T1000 (cell line): ENCODE measurements around the gene EPS8L1.
"Not testable (repeated sequence)": the region's sequence is repeated elsewhere in the genome, so short reads cannot be mapped to it uniquely, and the experiment has no call there.

Source experiments
- DNase-seq: peaks from one replicate; lab custom pipeline; 2025; ENCODE audit warnings: mixed read lengths; lab: John Stamatoyannopoulos, UW

The EPS8L1 gene

GRCh38 chr19:55050749-55051532 lies 24.7 kb upstream of the EPS8L1 start:
- DNase-seq = no peak

- DNase-seq = no peak
Observed at GRCh38 chr19:55053735-55054134, 21.9 kb upstream of the EPS8L1 start.

- no peak for DNase-seq
Observed at GRCh38 chr19:55056827-55057226, 18.8 kb upstream of the EPS8L1 start.

DNA sequence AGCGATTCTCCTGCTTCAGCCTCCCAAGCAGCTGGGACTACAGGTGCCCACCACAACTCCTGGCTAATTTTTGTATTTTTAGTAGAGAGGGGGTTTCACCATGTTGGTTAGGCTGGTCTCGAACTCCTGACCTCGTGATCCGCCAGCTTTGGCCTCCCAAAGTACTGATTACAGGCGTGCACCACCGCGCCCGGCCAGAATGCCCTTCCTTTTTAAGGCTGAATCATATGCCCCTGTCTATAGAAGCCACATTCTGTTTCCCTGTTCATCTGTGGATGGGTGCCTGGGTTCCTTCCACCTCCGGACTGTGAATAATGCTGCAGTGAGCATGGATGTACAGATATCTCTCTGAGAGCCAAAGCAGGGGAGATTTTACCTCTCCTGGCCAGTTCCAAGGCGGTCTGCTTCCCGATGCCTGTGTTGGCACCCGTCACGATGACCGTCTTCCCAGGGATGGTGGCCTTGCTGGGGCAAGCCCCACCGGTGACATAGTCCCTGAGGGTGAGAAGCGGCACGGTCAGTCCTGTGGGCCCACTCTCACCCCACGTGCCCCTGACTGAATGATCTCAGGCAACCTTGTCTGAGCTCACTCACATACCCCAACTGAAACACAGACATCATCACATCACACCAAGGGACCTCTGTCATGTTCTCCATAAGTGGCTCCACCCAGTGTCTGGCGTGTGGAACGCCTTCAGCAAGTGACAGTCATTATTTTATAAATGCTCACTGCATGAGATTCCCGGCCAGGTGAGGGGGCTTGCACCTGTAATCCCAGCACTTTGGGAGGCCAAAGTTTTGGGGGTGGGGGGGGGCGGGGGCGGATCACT lies 16.7 kb upstream of the EPS8L1 start:
- DNase-seq = no peak

GRCh38 chr19:55060287-55060686 lies 15.4 kb upstream of the EPS8L1 start:
- DNase-seq = not testable (repeated sequence)

DNA sequence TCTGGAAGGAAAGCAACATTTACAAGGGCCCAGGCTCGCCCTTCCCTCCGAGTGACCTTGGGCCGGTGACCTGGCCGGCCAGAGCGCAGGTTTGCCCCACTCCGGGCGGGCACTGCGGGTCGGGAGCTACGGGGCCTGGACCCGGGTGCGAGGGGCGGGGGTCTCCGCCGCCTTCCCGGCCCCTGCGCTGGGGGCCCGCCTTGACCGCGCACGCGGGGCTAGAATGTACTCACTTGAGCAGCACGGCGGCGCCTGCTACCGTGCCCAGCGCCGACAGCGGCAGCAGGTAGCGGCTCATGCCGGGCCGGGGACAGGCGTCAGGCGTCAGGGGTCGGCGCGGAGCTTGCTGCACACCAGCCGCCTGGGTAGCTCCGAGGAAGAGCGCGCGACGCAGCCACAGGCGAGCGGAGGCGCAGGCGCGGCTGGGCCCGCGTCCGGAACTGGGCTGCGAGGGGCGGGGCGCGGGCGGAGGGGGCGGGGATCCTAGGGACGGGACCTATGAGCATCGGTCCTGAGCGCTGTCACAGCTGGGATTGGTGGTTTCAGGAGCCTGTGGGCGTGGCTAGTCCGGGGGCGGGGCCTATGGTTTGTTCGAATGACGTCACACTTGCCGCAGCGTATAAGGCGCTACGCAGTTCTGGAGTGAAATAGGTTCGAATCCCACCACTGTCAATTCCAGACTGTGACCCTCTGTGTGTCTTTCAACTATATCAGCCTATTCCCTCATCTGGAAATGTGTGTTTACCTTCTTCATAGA lies 12.8 kb upstream of the EPS8L1 start, which contains the start of gene RDH13:
TSS of gene RDH13 (minus strand) at position 414 of the 757 bp plus-strand sequence. CDS start at position 298, 116 bp downstream.
- DNase-seq = peak; percentile 94

GRCh38 chr19:55063492-55063843 lies 12.2 kb upstream of the EPS8L1 start:
- no peak for DNase-seq

DNA sequence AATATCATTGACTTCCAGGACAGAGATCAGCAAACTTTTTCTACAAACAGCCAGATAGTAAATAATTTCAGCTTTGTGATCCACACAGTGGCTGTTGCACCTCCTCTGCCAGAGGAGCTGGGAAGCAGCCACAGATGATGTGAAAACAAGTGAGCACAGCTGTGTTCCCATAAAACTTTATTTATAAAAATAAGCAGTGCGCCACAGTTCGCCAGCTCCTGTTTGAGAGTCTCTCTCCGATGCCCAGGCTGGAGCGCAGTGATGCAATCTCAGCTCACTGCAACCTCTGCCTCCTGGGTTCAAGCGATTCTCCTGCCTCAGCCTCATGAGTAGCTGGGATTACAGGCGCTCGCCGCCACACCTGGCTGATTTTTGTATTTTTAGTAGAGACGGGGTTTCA lies 10.2 kb upstream of the EPS8L1 start:
- DNase-seq = not testable (repeated sequence)

DNA sequence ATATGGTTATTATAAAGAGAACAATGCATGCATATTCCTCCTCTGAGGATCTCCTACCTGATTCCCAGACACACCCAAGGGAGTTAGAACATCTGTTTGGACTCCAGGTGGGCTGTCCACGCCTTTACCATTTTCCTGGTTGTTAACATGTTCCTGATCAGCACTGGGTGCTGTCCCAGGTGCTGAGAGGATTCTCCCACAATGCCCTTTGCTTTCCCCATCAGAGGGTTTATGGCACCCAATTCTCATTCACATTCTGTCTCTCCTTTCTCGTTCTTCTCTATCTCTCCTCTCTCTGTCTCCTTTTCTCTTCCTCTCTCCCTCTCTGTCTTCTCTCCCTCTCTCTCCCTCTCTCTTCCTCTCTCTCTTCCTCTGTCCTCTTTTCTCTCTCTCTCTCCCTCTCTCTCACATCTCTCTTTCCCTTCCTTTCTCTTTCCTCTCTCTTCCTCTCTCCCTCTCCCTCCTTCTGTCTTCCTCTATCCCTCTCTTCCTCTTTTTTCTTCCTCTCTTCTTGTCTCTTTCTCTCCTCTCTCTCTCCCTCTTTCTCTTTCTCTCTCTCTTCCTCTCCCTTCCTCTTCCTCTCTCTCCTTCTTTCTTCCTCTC lies 9.5 kb upstream of the EPS8L1 start:
- DNase-seq = no peak

DNA sequence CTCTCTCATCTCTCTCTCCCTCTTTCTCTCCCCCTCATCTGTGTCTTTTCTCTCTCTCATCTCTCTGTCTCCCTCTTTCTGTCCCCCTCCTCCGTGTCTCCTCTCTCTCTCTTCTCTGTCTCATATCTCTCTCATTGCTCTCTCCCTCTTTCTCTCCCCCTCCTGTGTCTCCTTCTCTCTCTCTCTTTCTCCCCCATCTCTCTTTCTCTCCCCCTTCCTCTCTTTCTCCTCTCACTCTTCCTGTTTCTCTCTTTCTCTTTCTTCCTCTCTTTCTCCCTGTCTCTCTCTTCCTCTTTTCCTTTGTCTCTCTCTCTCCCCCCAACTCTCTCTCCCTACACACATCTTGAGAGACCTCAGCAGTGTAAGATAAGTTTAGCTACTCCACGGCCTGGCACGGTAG lies 7.8 kb upstream of the EPS8L1 start:
- no peak for DNase-seq

DNA sequence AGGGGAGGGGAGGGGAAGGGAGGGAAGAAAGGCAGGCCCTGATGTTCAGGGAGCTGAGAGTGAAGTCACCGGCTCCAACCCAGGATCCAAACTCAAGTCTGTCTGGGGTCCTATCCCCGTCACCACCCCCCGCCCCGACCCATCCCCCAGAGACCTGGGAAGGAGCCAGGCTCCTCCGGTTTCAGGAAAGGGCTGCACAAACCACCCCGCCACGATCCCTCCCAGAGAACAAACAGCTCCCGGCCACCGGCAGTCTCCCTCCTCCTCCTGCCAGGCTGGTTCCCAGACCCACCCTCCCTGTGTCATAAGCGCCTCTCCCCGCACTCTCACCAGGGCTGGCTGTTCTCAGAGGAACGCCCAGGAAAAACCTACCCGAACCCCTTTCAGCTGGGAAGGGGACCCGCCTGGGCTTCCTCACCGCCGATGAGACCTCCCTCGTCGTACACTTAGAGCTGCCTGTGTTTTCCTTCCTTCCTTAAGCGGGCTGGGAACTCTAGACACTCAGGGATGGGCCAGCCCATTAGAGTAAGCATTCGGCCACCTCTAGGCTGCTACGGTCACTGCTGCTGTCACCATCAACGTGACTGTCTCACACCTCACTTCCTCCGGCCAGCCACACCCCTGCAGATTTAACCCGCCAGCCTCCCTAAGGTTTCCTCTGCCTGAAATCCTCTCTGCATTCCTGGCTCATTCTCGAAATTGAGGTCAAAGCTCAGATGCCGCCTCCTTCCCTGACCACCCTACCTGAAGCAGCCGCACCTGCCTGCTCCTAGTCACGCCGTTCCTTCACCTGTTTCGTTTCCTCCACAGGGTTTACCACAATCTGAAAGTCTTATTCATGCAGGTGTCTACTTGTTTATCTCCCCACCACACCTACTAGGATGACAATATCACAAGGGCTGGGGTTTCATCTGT lies 6.5 kb upstream of the EPS8L1 start:
- no peak for DNase-seq

DNA sequence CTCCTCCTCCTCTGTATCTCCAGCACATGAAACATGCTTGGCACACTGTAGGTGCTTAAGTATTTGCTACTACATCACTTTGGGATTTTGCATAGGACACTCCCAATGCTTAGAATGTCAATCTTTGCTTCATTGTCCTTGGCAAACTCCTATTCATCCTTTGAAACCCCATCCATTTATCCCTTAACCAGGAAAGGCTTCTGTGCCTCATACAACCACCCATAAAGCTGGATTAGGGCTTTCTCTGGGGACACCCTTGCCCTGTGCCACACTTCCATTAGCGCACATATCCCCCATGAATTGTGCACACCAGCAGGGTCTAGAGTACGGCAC lies 5.8 kb upstream of the EPS8L1 start:
- DNase-seq = no peak

DNA sequence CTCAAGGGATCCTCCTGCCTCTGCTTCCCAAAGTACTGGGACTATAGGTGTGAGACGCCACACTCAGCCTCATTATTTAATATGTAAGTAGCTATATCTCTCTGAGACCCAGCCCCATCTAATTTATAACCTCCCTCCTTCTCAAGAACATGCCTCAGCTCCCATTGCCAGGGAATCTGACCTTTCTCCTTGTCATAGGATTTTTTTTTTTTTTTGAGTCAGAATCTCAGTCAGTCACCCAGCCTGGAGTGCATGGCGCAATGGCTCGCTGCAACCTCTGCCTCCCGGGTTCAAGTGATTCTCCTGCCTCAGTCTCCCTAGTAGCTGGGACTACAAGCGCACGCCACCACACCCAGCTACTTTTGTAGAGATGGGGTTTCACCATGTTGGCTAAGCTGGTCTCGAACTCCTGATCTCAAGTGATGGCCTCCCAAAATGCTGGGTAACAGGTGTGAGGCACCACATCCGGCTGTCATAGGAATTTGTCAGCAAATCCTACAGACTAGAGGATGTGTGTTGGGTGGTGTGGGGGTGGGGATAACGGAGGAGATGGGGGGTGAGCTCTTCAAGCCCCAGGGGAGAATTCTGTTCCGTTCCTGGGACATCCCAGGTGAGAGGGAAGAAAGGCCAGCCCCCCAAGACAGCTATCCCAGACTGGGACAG lies 5.1 kb upstream of the EPS8L1 start:
- DNase-seq = no peak

- DNase-seq = peak; percentile 47
Observed at GRCh38 chr19:55071129-55071502, 4.6 kb upstream of the EPS8L1 start.

DNA sequence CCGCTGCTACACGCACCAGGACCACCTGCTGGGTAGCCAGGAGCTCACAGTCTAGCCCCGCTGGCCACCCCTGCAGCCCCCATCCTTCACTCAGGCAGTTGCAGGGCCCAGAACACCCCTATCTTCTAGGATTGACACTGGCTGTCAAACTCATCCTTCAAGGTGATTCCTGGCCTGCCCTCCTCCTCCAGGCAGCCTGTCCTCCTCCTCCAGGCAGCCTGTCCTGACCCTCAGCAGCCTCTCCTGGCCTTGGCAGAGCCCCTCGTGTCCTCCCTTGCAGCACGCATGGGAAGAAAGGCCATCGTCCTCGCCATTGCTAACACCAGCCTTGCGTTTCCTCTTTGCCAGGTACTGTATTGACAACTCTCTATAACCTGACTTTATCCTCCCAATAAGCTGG lies 3.8 kb upstream of the EPS8L1 start:
- DNase-seq = no peak

DNA sequence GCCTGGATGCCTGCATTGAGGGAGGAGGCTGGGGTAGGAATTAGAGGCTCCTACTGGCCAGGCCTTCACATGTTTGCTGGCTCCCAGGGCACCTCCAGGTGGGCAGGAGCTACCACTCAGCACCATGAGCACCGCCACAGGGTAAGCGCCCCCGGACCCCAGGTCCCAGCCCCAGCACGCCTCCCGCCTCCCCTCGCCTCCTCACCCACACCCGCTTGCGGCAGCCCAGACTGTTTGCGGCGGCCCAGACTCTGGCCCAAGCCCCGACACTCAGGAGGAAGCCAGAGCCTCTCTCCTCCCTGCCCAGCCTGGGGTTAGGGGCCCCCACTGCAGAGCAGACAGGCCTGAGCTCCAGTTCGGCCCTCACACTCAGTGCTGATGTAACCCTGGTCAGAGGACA lies 652 bp downstream of the EPS8L1 start:
- DNase-seq = no peak

- no peak for DNase-seq
Observed at GRCh38 chr19:55077106-55077505, 1.4 kb downstream of the EPS8L1 start.

- DNase-seq = no peak
Observed at GRCh38 chr19:55078996-55079395, 3.3 kb downstream of the EPS8L1 start.

DNA sequence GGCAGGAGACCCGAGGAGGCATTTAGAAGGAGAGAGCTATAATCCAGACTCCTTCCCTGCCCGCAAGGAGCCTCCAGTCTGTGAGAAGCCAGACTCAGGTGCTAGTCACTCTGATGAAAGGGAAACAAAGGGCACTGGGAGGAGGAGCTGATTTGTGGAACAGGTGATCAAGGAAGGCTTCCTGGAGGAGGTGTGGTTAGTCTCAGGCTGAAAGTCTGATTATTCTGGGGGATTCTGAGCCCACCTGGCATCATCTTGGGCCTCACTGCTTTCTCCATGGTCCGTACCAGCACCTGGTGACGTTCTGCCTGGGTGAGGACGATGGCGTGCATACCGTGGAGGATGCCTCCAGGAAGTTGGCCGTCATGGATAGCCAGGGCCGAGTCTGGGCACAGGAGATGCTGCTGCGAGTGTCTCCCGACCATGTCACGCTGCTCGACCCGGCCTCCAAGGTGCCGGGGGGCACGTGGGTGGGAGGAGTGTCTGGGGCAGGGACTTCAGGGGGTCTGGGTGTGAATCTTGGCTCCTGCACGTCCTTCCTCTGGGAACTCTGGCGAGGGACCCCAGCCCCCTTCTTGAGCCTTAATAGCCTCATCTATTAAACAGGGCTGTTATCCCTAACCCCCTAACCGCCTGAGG lies 3.9 kb downstream of the EPS8L1 start:
- DNase-seq = no peak
